HG02981 (cell line): ENCODE results near the gene CDH23.

ENCODE experiments used
- ATAC-seq: cut with Tn5 transposase; IDR thresholded peaks from one replicate; pipeline ENCODE4 v1.9.1; 2021; ENCODE audit warnings: mild to moderate bottlenecking, moderate library complexity; ENCODE audit not compliant: unreplicated experiment

CDH23 gene

DNA sequence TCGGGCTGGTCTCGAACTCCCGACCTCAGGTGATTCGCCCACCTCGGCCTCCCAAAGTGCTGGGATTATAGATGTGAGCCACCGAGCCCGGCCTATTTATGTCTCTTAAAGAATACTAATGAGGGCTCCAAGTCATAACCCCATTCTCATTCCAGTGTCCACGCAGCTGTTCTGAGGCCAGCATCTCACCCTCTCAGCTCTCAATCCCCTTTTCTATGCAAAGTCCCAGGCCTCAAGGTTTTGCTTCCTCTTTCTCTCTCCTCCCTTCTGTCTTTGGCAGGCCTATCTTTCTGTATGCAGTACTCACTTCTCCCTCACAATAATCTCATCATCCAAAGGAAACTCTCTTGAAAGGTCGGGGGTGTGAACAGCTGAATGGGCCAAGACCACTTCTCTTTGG, 404.6 kb downstream of the CDH23 start:
- peak; percentile 85 for ATAC-seq

DNA sequence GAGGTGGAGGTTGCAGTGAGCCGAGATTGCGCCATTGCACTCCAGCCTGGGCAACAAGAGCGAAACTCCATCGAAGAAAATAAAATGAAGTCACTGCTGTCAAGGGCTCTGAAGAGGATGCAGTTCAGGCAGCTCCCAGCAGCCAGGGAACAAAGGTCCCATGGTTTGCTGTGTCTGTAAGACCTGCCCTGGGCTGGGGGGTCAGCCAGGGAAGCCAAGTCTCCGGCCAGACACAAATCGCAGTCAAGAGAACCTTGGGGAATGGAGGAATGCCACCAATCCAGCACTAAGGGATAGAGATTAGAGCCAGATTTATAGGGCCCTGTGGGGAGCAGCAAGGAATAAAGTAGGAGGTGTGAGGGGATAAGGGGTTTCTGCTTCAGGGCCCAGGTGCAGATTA, 405.5 kb downstream of the CDH23 start:
- ATAC-seq = no peak

DNA sequence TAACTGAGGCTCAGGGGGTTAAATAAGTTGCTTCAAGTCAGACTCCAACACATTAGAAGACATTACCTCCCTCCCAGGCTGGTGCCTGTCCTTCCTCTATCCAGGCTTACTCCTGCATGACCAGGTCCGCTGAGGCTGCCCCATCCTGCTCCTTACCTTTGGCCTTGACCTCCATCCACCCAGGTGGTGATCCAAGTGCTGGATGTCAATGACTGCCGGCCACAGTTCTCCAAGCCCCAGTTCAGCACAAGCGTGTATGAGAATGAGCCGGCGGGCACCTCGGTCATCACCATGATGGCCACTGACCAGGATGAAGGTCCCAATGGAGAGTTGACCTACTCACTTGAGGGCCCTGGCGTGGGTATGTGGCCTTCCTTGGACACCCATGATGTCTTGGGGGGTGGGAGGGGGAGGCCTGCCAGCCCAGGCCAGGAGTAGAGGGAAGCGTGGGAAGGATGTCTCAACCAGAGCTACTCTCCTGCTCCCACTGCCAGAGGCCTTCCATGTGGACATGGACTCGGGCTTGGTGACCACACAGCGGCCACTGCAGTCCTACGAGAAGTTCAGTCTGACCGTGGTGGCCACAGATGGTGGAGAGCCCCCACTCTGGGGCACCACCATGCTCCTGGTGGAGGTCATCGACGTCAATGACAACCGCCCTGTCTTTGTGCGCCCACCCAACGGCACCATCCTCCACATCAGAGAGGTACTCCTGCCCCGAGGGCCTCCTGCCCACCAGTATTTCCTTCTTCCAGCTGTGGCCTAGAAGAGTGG, 406.2 kb downstream of the CDH23 start:
- no peak for ATAC-seq

DNA sequence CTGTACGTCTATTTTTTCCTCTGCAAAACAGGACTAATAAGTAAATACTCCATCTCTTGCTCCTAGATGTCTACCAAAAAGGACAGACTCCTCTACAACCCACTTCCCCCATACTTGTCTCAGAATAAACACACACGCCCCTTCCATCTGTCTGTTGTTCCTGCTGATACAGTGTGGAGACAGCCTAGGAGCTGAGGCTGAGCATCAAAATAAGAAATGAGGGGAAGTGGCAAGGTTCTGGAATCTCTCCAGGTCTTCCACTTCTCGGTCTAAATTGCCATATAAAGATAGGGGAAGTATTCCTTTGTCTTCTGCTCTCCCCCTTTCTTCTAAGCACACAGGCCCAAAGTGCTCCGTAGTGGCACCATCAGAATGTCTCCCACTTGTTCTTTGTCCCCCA, 407.4 kb downstream of the CDH23 start:
- no peak for ATAC-seq

DNA sequence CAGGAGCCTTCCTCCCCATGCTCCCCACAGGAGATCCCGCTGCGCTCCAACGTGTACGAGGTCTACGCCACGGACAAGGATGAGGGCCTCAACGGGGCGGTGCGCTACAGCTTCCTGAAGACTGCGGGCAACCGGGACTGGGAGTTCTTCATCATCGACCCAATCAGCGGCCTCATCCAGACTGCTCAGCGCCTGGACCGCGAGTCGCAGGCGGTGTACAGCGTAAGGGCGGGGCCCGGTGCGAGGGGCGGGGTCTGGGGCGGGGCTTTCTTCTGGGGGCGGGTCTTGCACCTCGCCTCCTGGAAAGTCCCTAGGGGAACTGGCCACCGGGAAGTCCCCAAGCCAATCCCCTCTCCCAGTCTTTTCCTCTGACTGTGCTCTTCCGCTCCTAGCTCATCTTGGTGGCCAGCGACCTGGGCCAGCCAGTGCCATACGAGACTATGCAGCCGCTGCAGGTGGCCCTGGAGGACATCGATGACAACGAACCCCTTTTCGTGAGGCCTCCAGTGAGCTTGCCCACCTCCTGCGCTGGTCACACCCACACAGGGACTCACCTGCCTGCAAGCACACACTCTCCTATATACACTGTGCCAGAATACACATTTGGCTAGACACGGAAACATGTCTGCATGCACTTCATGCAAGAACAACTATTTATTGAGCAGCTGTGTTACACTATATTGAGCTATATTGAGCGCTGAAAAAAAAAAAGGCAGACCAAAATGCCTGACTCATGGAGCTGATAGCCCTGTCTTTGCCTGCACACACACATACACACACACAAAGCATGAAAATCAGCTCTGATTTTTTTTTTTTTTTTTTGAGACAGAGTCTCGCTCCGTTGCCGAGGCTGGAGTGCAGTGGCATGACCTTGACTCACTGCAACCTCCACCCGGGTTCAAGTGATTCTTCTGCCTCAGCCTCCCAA, 409.3 kb downstream of the CDH23 start:
- ATAC-seq = no peak

DNA sequence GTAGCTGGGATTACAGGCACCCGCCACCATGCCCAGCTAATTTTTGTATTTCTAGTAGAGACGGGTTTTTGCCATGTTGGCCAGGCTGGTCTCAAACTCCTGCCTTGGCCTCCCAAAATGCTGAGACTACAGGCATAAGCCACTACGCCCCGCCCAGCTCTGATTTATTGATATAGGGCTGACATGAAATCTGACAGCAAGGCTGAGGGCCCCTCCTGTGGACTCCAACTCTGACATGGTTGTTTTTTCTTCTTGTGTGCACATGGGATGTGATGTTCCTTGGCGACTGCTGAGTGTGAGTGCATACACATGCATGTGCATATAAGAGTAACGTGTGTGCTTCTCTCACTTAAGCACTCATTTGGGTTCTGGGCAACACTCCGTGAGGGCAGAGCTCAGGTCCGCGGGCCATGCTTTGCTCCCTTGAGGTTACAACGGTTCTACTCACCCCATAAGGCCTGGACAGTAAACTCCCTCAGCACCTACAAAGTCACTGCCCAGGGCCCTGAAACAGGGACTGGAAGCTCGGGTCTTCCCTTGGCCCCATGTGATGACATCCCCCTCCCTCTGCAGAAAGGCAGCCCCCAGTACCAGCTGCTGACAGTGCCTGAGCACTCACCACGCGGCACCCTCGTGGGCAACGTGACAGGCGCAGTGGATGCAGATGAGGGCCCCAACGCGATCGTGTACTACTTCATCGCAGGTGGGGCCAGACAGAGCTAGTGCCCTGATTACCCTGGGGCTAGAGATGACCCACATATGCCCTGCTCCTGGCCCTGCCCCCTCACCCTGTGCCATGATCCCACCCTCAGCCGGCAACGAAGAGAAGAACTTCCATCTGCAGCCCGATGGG, 410.2 kb downstream of the CDH23 start:
- no peak for ATAC-seq

DNA sequence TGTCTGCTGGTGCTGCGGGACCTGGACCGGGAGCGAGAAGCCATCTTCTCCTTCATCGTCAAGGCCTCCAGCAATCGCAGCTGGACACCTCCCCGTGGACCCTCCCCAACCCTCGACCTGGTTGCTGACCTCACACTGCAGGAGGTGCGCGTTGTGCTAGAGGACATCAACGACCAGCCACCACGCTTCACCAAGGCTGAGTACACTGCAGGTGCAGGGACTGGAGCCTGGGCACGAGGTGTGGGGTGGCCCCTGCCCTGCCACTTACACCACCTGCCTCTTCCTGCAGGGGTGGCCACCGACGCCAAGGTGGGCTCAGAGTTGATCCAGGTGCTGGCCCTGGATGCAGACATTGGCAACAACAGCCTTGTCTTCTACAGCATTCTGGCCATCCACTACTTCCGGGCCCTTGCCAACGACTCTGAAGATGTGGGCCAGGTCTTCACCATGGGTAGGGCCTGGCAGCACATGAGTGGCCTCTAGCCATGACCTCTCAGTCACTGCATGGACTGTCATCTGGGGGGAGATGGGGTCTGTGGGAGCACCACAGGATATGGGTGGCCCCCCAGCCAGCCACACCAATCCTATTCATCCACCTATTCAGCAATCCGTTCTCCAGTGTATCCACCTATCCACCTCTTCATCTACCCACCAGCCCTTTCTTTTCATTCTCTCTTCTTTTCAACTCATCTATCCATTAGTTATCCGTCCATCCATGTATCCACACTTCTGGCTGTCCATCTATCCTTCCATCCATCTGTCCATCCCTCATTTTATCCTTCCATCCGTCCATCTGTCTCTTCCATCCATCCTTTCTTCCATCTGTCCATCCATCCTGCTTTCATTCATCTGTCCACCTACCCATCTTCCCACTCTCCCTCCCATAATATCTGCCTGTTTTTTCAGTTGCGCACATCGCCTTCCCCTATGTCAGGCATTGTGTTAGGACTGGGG, 411.1 kb downstream of the CDH23 start:
- no peak for ATAC-seq

DNA sequence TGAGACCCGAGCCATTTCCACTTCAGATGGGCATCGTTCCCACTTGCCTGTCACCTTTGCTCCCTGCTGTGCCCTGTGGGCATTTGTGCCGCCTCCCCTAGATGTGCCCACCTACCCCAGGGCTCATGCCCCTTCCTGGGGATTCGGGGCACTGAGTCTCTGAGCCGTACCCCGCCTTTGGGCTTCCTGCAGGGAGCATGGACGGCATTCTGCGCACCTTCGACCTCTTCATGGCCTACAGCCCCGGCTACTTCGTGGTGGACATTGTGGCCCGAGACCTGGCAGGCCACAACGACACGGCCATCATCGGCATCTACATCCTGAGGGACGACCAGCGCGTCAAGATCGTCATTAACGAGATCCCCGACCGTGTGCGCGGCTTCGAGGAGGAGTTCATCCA, 412.9 kb downstream of the CDH23 start:
- no peak for ATAC-seq

DNA sequence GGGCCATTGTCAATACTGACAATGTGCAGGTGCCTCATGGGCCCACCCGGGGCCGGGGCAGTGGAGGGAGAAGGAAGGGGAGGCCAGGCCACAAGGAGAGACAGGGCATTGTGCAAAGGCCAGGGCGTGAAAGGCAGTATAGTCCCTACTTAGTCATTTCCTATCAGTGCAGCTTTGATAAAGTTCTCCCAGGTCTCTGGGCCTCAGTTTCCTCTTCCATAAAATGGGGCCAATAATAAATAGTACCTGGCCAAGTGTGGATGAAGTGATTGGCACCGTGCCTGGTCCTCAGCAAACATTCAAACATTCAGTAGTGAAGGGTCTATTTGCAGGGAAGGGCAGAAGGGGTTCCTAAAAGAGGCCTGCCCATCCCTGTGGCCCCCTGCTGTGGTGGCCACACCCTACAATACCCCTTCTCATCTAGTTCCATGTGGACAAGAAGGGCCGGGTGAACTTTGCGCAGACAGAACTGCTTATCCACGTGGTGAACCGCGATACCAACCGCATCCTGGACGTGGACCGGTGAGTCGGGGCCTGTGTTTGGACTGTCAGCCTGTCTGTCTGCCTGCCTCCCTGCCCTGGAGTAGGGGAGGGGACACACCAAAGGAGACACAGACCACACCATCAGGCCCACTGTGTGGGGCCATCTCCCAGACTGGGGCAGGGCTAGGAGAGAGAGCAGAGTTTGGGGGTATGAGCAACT, 413.5 kb downstream of the CDH23 start:
- ATAC-seq = no peak

DNA sequence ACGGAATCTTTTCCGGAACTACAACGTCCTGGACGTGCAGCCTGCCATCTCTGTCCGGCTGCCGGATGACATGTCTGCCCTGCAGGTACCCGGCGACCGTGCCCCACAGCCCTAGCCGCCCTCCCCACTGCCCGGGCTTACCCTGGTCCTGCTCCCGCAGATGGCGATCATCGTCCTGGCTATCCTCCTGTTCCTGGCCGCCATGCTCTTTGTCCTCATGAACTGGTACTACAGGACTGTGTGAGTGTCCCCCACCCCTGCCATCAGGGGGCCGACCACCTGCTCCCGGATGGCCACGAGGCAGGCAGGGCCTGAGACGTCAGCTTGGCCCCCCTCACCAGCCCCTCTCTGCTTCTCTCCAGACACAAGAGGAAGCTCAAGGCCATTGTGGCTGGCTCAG, 414.6 kb downstream of the CDH23 start:
- ATAC-seq = no peak

DNA sequence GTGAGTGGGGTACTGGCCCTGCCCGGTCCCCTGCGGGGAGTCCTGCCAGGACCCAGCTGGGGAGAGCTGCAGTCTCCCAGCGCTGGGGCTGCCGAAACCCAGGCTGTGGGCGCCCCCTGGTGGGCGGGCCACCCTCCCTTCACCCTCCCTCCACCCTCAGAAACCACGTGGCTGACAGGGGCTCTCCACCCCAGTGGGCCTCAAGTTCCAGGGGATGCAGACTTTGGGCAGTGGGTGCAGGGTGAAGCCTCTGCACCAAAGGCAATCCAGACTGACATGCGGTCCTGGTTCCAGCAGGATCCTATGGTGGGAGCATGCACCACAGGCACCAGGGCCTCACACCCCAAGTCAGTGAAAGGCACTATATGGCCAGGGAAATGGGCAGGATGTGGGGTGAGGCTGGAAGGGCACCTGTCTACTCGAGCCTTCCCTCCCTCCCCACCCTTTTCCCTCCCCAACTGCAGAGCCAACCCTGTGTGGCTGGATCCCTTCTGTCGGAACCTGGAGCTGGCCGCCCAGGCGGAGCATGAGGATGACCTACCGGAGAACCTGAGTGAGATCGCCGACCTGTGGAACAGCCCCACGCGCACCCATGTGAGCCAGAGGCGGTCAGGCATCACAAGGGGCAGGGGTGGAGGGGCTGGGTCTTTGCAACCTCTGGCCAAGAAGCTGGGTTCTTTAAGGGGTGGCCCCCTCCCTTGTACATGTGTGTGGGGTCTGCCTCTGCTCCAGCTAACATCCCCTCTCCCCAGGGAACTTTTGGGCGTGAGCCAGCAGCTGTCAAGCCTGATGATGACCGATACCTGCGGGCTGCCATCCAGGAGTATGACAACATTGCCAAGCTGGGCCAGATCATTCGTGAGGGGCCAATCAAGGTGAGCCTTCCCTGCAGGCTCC, 415.5 kb downstream of the CDH23 start:
- ATAC-seq = peak; percentile 76

DNA sequence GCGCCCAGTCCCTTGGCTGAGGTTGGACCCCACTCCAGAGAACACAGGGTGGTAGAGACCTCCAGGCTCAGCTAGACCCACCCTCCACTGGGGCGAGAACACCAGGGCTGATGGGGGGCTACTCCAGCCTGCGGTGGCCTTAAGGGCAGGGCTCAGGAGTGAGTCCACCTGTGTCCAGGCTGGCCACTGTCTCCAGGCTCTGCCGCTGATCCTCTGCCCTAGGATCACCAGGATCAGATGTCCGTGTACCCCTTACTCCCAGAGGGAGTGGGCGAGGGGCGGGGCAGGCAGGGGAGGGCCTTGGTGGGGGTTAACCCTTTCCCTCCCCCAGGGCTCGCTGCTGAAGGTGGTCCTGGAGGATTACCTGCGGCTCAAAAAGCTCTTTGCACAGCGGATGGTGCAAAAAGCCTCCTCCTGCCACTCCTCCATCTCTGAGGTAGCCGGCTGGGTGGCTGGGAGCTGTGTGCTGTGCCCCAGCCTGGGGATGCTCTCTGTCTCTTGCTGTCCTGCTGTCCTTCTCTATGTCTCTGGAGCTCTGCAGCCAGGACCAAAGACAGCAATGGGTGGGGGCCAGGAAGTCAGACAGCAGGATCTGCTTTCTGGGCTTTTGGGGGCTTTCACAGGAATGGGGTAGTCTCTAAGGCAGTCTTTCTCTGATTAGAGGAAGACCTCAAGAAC, 416.3 kb downstream of the CDH23 start:
- no peak for ATAC-seq

DNA sequence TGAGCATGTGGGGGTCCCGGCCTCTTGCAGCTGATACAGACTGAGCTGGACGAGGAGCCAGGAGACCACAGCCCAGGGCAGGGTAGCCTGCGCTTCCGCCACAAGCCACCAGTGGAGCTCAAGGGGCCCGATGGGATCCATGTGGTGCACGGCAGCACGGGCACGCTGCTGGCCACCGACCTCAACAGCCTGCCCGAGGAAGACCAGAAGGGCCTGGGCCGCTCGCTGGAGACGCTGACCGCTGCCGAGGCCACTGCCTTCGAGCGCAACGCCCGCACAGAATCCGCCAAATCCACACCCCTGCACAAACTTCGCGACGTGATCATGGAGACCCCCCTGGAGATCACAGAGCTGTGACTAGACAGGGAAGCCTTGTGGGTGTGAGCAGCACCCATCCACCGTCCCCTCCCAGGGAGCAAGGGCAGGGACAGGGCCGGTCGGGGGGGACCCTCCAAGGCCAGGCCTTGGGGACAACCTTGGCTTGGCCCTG, 418.2 kb downstream of the CDH23 start:
- ATAC-seq = no peak

DNA sequence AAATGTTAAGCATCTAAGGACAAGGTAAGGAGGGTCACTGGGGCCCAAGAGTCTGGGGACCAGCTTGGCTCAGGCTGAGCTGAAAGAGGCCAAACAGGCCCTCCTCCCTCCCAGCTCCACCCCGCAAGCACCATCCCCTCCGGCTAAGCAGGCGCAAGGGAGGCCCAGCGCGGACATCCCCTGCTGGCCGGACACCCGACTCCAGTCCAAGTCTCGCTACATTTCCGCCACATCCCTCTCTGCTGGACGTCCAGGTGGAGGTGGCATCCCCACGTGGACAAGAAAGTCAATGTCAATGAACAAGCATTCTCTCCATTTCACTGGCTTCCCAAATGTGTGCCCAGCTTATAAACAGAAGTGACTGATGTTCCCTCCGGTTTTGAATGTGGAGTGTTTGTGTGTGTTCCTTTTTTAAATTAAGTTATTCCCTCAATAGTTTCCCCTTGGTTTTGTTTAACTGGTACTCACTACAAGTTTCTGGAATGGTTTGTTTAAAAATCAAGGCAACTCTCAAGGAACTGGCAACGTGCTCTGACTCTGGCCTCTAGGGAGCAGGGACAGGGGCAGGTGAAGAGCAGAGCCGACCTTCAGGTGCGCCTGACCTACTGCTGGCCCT, 418.9 kb downstream of the CDH23 start:
- ATAC-seq = no peak

DNA sequence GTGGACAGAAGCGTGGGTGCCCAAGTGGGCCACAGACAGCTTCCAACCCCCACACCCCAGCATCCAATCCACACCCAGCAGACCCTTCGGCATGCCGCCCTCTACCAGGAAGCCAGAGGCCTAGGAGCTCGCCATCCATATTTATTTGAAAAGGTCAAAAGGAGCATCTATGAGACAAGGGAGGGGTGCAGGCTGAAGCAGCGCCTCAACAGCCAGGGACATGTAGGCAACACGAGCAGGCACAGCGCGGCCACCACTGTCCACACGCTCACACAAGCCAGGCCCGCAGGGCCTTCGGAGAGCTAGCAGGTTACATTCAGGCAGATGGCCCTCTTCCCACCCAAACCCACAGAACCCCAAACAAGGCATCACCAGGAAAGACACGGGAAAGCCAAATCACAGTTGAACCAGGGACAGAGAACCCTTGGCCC, 419.7 kb downstream of the CDH23 start:
- no peak for ATAC-seq

DNA sequence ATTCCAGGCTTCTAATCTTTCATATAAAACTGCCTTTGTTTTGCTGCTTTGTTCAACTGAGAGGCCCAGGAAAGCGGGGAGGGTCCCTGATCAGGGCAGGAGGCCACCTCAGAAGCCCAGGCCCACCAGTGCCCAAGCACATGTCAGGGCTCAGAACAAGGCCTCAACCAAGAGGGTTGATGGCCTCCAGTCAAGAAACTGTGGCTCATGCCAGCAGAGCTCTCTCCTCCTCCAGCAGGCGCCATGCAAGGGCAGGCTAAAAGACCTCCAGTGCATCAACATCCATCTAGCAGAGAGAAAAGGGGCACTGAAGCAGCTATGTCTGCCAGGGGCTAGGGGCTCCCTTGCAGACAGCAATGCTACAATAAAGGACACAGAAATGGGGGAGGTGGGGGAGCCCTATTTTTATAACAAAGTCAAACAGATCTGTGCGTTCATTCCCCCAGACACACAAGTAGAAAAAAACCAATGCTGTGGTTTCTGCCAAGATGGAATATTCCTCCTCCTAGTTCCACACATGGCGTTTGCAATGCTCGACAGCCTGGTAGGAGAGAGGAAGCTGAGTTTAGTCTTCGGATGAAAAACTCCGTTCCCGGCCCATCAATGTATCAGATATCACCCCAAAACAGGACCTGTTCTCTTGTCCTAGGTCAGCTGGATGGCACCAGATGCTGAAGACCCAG, 420.4 kb downstream of the CDH23 start:
- no peak for ATAC-seq
